ENCODE measurements around the gene ESRRA. TPM values are rescaled to one million over a fixed set of nuclear protein-coding genes. Genes with fewer than 3 reads are reported as not detected.

Gene ESRRA
- total RNA-seq, 1 experiment from 2014 or later: 61.0 TPM

DNA sequence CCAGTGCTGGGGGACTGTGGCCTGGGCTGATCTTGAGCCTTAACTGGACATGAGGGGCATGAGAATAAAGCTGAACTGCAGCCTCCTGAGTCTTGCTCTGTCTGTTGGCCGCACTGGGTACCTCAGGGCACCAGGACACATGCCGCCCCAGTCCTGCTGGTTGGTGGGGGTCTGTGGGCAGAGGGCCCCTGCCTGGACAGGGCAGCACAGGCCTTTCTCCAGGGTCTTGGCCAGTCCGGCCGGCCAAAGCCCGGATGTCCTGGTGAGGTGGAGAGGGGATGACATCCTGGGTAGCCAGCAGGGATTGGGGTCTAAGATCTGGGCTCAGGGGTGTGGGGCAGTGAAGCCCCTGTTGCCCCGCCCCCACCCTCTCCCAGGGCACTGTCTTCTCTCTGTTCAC, 52.1 kb downstream of the ESRRA start:
- Histone ChIP-seq H3K4me1 (replicated peaks; ENCODE audit: insufficient read depth) (peaks cover 42% of the 10 kb centered on the region), H3K27ac (peak overlapping the region; percentile 37), H2AFZ (no peak overlapping the region), H3K4me2 (peak overlapping the region; percentile 92), H3K27me3 (ENCODE audit: insufficient read depth, low read depth) (no peaks in the 10 kb centered on the region), H3K9me2 (ENCODE audit: insufficient read depth) (no peaks in the 10 kb centered on the region), H3K36me3 (ENCODE audit: low read depth) (0 out of 2 replicates have a peak, but pooled peaks cover 8% of the 10 kb centered on the region), H3K79me2 (ENCODE audit: low read depth) (peaks cover 18% of the 10 kb centered on the region), H3F3A (ENCODE audit: insufficient read depth, low read depth) (peaks cover 22% of the 10 kb centered on the region; the same call in 1 of the 2 replicates), H3K9me3 (ENCODE audit: insufficient read depth, low read depth) (no peaks in the 10 kb centered on the region), H4K20me1 (ENCODE audit: insufficient read depth) (peaks cover 6% of the 10 kb centered on the region; the same call in 1 of the 2 replicates), H3K4me3 (no peak overlapping the region)
- TF ChIP-seq CTCF (conservative IDR thresholded peaks at IDR 0.05) (no peak), EZH2 (IDR thresholded peaks at IDR 0.05; ENCODE audit: low read depth) (no peak)
- POLR2A ChIA-PET (ENCODE audit: unreplicated experiment): interaction anchor here (0.5 to 1.1 kb wide), 7 partner anchors 25 to 308 kb away, joined by 3 to 12 read pairs (median 5); partner anchors contain the start of genes ESRRA, PRDX5 and TRMT112
- intact Hi-C loops (cut with micrococcal nuclease; ENCODE audit: unreplicated experiment): loop anchor here (5.0 kb wide), 2 partner anchors 130 to 195 kb away; no protein-coding TSS in a partner anchor
- BruUV-seq (replicated peaks): no TSS peak
- CTCF ChIA-PET: interaction anchor here (0.6 to 3.1 kb wide), 8 partner anchors 9 to 91 kb away, joined by 3 to 36 read pairs (median 5); partner anchors contain the start of genes PRDX5 and TRMT112
- no peak for DNase-seq

- Histone ChIP-seq H3K27ac (peak overlapping the region; percentile 59), H3F3A (ENCODE audit: insufficient read depth, low read depth) (peaks cover 22% of the 10 kb centered on the region; the same call in 1 of the 2 replicates), H3K4me2 (peak overlapping the region; percentile 92), H3K79me2 (ENCODE audit: low read depth) (peaks cover 18% of the 10 kb centered on the region), H3K27me3 (ENCODE audit: insufficient read depth, low read depth) (no peaks in the 10 kb centered on the region), H2AFZ (no peak overlapping the region), H3K4me3 (peak overlapping the region; percentile 91), H3K9me2 (ENCODE audit: insufficient read depth) (no peaks in the 10 kb centered on the region), H3K36me3 (ENCODE audit: low read depth) (0 out of 2 replicates have a peak, but pooled peaks cover 12% of the 10 kb centered on the region), H4K20me1 (ENCODE audit: insufficient read depth) (peaks cover 6% of the 10 kb centered on the region; the same call in 1 of the 2 replicates), H3K9me3 (ENCODE audit: insufficient read depth, low read depth) (no peaks in the 10 kb centered on the region), H3K4me1 (replicated peaks; ENCODE audit: insufficient read depth) (peaks cover 42% of the 10 kb centered on the region)
- intact Hi-C loops (cut with micrococcal nuclease; ENCODE audit: unreplicated experiment): loop anchor here (2.0 to 5.0 kb wide), 5 partner anchors 81 to 421 kb away; partner anchors contain the start of gene SF1
- TF ChIP-seq CTCF (conservative IDR thresholded peaks at IDR 0.05) (no peak), EZH2 (IDR thresholded peaks at IDR 0.05; ENCODE audit: low read depth) (no peak)
- POLR2A ChIA-PET (ENCODE audit: unreplicated experiment): interaction anchor here (0.5 to 1.1 kb wide), 8 partner anchors 17 to 307 kb away, joined by 3 to 12 read pairs (median 6); partner anchors contain the start of genes ESRRA, PRDX5 and TRMT112
- BruUV-seq (replicated peaks): no TSS peak
- CTCF ChIA-PET: interaction anchor here (0.5 to 2.0 kb wide), 7 partner anchors 9 to 93 kb away, joined by 3 to 14 read pairs (median 5); partner anchors contain the start of genes PRDX5 and TRMT112
- DNase-seq: peak; percentile 88 to 95
These were observed 52.7 kb downstream of the ESRRA start for GRCh38 chr11:64357904-64358535.

GRCh38 chr11:64358536-64358906, 53.2 kb downstream of the ESRRA start:
- Histone ChIP-seq H3K4me2 (peak overlapping the region; percentile 92), H3K4me3 (peak overlapping the region; percentile 91), H3F3A (ENCODE audit: insufficient read depth, low read depth) (peaks cover 22% of the 10 kb centered on the region; the same call in 1 of the 2 replicates), H2AFZ (peak overlapping the region; percentile 87), H3K79me2 (ENCODE audit: low read depth) (peaks cover 18% of the 10 kb centered on the region), H3K9me3 (ENCODE audit: insufficient read depth, low read depth) (no peaks in the 10 kb centered on the region), H3K27me3 (ENCODE audit: insufficient read depth, low read depth) (no peaks in the 10 kb centered on the region), H3K4me1 (replicated peaks; ENCODE audit: insufficient read depth) (peaks cover 42% of the 10 kb centered on the region), H3K9me2 (ENCODE audit: insufficient read depth) (no peaks in the 10 kb centered on the region), H3K36me3 (ENCODE audit: low read depth) (0 out of 2 replicates have a peak, but pooled peaks cover 15% of the 10 kb centered on the region), H4K20me1 (ENCODE audit: insufficient read depth) (peaks cover 6% of the 10 kb centered on the region; the same call in 1 of the 2 replicates), H3K27ac (peak overlapping the region; percentile 59)
- POLR2A ChIA-PET (ENCODE audit: unreplicated experiment): interaction anchor here (0.5 to 1.1 kb wide), 4 partner anchors 17 to 81 kb away, joined by 4 to 10 read pairs (median 8); partner anchors contain the start of genes PRDX5 and TRMT112
- TF ChIP-seq CTCF (conservative IDR thresholded peaks at IDR 0.05): no peak
- TF ChIP-seq EZH2 (IDR thresholded peaks at IDR 0.05; ENCODE audit: low read depth): no peak
- CTCF ChIA-PET: interaction anchor here (0.5 to 2.0 kb wide), 6 partner anchors 9 to 93 kb away, joined by 3 to 14 read pairs (median 5); partner anchors contain the start of genes PRDX5 and TRMT112
- no peak for DNase-seq
- TSS peak; percentile 87 for BruUV-seq (replicated peaks)
- intact Hi-C loops (cut with micrococcal nuclease; ENCODE audit: unreplicated experiment): loop anchor here (2.0 to 5.0 kb wide), 5 partner anchors 82 to 420 kb away; partner anchors contain the start of gene SF1
